GM19452 (cell line): ENCODE results near the gene SLC2A5.
A peak's percentile ranks its signal among the peaks of the same experiment; 100 is the strongest.

Experiments
- ATAC-seq: cut with Tn5 transposase; IDR thresholded peaks from one replicate; pipeline ENCODE4 v1.9.1; 2021; ENCODE audit not compliant: unreplicated experiment

Gene SLC2A5

DNA sequence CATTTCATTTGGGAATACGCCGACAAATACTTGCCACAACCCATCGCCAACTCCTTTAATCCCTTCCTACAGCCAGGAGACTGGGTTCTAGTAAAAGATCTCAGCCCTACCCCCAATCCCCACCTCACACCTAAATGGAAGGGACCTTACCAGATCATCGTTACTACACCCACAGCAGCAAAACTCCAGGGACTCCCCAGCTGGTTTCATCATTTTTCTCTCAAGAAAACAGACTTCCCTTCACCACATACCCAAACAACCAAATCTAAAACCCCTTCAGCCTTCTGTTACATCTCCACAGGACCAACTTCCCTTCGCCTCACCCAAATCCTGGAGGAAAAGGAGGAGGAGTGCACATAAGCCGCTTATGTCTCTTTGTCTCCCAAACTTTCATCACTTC lies 23.7 kb upstream of the SLC2A5 start:
- no peak for ATAC-seq

DNA sequence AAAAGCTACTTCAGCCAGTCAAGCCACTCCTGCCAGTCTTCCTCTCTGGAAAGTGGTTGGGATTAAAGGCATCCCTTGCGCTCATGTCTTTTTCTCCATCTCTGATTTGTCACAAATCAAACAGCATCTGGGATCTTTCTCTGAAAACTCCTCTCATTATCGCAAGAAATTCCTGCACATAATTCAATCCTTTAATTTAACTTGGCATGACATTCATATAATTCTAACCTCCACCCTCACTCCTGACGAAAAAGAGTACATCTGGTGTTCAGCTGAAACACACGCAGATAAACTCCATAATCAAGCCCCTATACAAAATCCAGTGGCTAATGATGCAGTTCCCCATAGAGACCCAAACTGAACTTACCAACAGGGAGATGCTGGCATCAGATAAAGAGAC lies 19.4 kb upstream of the SLC2A5 start:
- ATAC-seq = no peak

DNA sequence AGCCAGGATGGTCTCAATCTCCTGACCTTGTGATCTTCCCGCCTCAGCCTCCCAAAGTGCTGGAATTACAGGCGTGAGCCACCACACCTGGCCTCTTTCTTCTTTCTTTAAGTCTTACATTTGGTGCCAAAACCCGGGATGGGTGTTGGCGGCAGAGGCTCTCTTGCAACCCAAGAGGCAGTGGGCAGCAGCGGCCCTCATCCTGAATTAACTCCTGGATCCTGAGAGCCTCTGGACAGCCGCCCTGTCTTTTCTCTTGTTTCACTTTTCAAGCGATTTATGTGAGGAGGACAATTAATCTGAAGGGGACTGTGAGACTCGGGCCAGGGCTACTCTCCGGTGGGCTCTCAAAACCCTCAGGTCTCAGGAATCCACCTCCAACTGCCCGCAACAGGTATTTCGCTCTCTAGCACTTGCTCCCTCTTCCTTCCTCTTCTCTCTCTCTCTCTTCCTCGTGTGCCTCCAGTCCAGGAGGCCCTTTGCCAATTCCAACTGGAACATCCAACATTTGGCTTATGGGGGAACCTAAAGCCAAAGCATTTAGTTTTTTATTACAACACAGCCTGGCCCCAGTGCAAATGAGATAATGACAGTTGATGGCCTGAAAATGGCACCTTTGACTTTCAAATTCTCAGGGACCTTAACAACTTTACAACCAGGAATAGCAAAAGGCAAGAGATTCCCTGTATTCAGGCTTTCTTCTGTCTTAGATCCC lies 18.1 kb upstream of the SLC2A5 start:
- ATAC-seq = no peak

DNA sequence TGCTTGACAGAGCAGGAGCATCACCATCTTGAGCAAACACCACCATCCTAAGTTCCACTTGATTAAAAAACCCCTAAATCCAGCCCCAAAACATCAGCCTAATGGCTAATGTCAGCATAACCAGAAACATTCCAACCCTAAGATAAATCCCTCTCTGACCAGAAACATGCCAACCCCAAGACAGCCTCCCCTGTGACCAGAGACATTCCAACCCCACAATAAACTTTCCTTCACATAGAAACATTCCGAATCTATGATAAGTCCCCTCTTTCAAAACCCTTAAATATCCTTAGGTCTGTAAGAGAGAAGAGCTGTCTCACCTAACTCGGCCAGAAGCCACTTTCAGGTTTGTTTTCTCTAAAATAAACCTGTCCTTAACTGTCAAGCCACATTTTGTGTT lies 17.4 kb upstream of the SLC2A5 start:
- ATAC-seq = no peak

DNA sequence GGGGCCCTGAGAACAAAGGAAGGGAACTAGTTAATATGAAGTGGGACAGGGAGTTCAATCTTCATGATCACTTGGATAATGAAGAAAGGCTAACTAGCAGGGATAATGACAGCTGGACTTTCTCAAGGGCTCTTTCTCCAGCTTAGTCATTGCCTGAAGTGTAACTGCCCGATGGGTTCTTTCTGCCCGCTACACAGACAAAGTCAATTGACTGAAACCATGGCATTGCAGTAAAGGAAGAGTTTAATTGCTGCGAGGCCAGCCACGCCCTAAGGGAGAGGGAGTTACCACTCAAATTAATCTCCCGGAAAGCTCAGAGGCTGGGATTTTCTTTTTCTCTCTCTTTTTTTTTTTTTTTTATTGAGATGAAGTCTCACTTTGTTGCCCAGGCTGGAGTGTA lies 16.6 kb upstream of the SLC2A5 start:
- ATAC-seq = no peak

DNA sequence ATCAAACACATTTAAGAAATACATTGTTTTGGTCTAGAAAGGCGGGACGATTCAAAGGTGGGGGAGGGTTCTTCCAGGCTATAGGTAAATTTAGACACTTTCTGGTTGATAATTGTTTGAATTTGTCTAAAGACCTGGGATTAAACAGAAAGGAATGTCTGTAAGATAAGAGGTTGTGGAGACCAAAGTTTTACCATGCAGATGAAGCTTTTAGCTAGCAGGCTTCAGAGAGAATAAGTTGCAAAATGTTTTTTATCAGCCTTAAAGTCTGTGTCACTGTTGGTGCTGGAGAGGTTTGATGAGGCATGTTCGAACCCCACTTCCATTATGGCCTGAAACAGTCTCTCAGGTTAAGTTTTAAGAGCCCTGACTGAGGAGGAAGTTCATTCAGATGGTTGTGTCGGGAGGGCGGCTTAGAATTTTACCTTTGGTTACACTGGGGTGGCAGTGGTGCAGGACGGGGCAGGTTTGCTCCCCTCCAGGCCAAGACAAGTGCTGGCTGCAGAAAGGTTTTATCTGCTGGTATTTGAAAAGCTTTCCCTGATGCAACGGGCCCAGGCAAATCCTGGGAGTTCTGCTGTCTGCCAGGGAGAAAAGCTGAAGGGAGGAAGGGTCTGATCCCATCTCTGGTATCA lies 16.0 kb upstream of the SLC2A5 start:
- ATAC-seq = no peak

DNA sequence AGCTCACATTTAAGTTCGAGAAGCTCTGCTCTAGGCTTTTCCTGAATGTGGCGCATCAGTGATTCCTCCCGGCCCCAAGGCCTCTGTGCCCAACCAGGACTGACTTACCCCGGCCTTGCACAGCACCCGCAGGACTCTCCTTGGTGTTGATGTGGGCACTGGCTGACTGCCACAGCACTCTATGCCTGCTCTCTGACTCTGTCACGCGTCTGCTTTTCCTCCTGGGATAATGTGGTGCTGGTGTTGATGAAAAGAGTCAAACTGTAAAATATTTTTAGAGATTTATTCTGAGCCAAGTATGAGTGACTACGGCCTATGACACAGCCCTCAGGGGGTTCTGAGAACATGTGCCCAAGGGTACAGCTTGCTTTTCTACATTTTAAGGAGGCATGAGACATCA lies 15.5 kb upstream of the SLC2A5 start:
- no peak for ATAC-seq

DNA sequence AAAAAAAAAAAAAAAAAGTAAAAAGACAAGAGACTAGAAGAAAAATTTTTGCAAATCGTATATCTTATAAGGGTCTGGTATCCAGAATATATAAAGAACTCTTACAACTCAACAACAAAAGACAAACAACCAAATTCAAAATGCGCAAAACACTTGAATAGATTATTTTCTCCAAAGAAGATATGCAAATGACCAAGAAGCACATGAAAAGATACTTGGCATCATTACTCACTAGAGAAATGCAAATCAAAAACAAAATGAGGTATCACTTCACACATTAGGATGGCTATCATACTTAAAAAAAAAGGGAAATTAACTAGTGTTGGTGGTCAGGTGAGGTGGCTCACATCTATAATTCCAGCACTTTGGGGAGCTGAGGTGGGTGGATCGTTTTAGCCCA lies 12.0 kb upstream of the SLC2A5 start:
- no peak for ATAC-seq

DNA sequence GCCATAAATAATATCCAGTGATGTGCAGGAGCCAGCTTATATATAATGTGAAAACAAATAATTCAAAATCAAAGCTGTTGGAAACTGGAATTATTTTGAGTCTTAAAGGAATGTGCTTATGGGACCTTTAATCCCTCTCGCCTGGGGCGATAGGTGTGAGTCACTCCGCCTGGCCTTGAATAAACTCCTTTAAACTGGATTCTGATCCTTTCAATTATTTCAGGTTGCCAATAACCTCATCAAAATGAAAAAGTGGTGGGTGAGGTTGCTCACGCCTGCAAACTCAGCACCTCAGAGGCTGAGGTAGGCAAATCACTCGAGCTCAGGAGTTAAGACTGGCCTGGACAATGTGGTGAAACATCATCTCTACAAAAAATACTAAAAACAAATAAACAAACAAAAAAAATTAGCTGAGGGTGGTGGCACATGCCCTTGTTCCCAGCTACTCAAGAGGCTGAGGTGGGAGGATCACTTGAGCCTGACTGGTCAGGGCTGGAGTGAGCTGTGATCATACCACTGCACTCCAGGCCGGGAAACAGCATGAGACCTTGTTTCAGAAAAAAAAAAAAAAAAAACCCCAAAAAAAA lies 11.4 kb upstream of the SLC2A5 start:
- ATAC-seq = no peak

DNA sequence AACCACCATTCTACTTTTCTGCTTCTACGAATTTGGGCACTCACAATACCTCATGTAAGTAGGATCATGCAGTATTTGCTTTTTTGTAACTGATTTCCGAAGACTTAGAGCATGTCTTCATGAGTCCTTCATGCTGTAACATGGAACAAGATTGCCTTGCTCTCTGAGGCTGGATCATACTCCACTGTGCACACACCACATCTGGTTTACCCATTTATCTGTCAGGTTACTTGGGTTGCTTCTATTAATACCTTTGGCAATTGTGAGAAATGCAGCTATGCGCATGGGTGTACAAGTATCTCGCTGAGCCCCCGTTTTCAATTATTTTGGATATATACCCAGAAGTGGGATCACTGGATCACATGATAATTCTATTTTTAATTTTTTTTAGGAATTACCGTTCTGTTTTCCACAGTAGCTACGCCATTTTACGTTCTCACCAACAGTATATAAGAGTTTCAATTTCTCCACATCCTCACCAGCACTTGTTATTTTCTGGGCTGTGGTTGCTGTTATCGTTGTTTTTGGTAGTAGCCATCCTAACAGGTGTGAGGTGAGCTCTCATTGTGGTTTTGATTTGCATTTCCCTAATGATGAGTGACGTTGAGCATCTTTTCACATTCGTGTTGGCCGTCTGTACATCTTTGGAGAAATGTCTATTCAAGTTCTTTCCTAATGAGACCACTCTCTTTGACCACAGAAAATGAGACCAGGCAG lies 10.7 kb upstream of the SLC2A5 start:
- ATAC-seq = no peak

DNA sequence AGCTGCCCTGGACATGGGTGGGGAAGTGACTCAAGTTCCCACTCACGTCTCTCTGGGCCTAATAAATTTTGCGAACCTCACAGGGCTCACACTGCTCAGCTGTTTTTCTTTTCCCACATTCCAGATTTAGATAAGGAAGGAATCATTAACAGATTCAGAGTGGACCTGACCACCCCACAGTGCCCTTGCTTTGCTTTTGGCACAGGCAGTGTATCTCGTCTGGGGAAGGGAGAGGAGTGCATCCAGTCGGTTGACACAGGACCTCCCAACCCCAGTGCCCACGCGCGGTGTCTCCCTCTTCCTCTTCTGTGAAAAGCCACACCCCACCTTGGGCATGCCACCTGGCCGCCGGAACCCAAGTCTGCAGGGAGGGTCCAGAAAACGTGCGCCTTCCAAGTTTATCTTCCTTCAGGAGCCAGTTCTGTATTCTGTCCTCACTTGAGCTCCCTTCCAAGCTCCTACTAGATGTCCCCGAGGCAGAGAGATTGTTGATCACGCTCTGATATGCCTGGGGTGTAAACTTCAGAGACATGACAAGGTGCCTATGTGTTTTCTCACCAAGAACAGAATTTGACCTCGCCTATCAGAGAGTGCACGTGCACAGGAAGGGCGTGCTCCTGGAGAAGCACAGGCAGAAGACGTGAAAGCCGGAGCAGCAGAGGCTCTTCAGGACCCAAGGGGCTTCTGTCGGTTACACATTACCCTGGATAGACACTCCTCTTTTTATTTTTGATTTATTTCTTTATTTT lies 9.5 kb upstream of the SLC2A5 start:
- no peak for ATAC-seq

DNA sequence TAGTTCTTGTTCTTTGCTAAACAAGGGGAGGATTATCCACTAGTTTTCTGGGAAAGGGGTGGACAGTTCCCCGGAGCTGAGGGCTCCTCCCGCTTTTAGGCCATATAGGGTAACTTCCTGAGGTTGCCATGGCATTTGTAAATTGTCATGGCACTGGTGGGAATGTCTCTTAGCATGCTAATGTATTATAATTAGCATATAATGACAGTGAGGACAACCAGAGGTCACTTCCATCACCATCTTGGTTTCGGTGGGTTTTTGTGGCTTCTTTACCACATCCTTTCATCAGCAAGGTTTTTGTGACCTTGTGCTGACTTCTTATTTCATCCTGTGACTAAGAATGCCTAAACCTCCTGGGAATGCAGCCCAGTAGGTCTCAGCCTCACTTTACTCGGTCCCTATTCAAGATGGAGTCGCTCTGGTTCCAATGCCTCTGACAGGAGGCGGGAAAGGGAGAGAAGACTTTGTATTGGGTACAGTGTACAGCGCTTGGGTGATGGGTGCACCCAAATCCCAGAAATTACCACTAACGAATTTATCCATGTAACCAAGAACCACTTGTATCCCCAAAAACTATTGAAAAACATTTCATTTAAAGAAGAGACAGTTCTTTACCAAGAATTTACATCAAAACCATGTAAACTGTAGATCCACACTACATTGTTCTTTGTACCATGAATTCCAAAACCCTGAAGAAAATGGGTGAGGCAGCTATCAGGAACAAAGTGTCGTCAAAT lies 8.7 kb upstream of the SLC2A5 start:
- no peak for ATAC-seq

DNA sequence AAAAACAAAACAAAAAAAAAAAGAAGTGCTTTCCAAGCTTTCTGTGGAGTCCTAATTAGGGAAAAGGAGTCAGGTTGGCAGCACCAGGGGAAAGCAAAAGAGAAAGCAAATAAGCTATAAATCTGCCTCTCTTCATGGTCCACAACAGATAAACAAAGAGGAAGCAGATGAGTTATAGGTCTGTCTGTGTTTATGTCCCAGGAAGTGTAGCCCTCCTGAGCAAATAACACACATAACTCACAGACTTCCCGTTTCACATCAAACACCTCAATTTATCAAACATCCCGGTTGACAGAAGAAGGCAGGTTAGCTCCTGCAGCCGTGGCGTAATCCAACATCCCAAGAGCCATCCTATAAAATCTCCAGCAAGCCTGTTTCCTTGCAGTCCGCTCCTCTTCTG lies 5.6 kb upstream of the SLC2A5 start:
- ATAC-seq = no peak

DNA sequence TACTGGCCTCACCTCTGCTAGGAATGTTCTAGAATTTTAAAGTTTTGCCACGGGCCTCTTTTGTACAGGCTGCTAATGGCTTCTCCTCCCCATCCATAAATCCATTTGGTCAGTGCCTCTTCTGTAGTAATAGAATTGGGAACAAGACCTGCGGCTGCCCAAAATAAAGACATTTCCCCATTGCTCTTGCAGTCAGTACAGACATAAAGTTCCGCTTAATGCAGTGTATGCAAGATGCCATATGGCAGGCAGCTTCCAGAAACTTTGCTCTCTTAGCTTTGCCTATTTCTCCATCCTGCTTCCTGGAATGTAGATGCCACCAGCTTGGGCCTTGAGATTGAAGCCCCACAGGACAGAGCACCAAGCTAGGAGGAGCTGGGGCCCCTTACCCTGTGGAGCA lies 3.7 kb upstream of the SLC2A5 start:
- ATAC-seq = no peak

DNA sequence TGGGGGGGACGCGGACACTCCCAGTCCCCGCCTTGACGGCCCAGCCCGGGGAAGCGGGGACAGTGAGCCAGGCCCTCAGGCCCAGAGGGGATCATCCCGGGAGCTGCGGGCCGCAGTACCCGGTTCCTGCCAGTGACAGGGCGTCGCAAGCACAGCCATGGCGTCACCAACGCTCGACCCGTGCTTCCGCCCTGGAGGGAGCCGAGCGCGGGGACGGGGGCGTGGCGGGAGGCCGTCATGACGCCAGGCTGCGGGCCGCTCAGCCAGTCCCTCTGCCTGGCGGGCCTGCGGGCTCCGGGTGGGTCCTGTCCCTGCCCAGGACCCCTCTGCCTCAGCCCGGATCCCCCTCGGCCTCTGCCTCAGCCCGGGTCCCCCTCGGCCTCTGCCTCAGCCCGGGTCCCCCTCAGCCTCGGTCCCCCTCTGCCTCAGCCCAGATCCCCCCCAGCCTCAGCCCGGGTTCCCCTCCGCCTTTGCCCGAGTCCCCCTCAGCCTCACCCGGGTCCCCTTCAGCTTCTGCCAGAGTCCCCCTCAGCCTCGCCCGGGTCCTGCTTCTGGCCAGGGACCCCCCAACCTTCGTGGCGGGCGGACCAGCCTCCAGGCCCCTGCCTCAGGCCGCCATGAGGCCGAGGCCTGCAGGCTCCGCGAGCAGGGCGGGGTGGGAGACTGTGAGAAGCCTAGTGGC lies 2.3 kb upstream of the SLC2A5 start:
- ATAC-seq = no peak

DNA sequence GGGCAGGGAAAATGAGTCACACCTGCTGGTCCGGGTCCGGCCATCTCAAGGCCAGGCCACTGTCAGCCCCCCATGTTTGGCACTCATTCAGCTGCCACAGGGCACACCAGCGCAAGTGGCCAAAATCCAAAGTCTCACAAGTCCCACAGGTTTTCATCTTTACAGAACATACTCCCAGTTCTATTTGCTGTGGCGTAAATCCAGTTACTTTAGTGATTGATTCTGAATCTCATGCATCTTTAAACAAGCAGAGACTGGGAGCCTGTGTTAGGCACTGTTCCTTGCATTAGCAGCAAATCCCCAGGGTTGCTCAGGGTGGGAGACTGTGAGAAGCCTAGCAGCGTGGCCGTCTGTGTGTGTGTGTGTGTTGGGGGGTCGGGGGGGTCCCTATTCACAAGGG lies 1.1 kb upstream of the SLC2A5 start:
- no peak for ATAC-seq

DNA sequence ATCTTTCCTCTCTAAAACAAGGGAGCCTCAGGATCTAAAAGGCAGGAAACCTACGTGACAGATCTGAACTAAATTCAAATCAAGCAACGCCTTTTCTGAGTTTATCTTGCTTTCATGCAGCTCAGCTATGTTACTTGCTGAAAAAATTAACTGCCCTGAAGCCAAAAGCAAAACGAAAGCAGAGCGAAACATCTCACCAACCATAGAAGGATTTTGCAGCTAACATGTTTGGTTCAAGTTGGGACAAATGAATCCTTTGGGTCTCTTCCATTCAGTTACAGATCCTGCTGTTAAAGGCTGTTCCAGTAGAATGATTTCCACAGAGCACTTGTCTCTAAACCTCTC lies 482 bp downstream of the SLC2A5 start:
- peak; percentile 4 for ATAC-seq

DNA sequence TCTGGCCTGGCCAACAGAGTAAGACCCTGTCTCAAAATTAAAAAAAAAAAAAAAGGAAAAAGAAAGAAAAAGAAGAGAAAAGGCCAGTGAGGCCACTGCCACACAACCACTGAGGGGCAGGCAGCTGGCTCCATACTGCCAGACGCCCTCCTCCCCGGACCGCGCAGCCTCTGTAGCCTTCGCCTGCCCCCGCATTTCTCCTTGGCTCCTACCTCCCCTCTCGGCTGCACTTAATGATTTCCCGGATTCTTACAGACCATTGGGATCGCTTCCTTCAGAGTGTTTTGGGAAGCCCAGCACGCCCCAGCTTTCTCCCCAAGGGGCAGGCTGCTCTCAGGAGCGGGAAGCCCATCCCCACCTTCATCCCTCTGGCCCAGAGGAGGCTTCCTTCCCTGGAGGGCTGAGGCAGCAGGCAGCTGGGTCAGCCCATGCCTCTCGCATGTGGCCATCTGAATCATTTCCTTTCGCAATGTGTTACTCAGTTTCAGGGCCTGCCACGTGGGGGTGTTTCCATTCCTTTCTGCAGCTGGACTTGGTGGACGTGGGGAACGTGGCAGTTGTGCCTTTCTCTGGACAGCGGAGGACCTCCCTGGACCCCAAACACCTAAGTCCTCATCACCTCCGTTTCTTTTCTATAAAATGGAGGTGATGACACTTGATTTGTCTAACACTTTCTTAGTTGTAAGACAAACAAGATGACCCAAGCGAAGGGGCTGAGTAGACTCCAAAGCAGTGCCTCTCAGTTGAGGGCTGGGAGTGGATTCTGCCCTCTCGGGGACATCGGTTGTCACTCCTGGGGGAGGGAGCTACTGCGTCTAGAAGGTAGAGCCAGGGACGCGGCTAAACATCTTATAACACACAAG lies 2.3 kb downstream of the SLC2A5 start:
- no peak for ATAC-seq

DNA sequence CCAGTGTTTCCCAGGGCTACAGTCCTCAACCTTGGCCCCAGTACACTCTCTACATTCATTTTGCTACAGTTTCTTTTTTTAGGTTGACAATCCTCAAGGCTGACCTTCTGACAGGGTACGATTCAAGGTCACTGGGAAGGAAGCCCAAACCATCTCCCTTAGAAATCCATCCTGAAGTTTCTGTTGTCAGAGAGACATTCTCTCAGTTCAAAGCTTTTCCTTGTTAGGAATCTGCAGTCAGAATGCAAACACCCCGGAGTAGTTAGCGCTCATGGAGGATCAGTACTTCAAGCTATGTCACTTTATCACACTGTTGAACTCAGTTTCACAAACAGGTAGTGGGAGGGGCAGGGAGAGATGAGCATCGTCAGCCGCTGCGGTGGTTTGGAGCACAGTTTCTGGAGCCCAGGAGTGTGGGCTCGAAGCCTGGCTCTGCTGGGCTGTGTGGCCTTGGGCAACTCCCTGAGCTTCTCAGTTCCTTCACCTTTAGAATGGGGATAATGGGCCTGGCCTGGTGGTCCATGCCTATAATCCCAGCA lies 4.2 kb downstream of the SLC2A5 start:
- ATAC-seq = no peak
